KG1 (cell line): ENCODE measurements around the gene CYB5D1.
"Not testable (repeated sequence)": the region's sequence is repeated elsewhere in the genome, so short reads cannot be mapped to it uniquely, and the experiment has no call there.

Source experiments
- DNase-seq: peaks from one replicate; lab custom pipeline; 2025; lab: John Stamatoyannopoulos, UW

The CYB5D1 gene

DNA sequence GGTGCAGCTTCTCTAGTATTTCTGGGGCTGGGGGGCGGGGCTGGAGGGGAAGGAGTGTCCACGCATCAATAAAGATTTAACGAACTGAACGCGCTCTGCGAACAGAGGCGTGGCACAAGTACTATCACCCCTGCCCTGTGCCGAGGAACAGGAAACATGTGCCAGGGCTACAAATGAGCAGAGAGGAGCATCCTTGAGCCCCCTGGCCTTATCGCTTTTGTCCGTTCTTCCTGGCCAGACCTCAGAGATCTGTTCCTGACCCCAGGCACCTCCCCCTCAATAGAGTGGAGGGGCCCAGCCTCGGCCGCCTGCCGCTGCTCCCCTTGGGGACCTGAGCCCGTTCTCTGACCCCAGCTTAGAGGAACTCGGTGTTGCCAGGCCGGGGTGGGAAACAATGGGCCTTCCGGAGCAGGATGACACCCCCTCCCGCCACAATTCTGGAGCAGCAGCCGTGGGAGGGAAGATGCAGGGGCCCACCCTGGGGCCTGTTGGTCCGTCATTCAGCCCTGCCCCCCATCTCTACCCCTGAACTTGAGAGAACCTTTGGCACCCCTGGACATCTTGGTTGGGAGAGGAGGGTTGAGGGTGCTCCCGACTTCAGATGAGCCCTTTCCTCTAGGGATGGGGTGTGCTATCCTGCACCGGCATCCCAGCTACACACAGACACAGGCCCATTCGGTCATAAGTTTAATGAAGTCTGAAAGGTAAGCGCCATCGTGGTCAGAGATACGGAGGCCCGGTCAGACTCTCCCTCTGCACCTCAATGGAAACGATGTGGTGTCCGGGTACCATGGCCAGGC is 1.6 kb upstream of the CYB5D1 start:
- DNase-seq = peak; percentile 28

DNA sequence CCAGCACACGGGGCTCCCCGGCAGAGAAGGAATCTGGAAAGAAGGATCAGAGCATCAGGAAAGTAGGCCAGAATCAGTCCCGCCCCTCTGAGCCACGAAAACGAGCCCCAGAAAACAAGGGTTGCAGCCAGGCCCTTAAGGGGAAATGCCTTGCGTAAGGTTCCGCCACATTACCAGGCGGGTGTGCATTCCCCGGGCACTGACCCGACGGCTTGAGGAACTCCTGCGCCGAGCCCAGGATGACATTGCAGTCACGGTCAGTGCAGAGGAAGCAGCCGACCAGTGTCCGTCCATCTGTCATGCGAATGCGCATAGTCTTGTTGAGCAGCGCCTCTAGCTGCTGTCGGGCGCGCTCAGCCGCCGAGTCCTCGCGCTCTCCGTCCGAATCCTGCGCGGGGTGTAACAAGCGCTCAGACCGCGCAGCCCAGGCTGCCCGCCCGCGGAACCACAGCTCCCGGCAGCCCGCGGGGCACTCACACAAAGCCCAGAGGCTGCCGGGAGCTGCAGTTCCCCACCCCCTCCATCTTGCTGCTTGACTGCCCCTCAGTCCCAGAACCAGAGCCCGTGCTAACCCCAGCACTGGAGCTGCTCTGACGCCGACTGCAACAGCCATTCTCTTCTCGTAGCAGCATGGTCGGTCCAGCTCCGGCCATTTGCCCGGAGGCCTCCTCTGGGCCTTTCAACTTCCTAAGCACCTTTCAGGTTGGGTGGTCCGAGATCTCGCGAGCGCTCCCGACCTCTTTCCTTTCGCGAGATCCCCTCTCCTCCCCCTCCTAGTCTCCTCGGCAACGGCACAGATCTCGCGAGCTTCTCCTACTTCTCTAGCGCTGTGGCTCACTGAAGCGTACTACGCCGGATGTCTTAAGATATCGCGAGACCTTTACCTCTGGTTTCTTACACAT is 741 bp upstream of the CYB5D1 start, which contains the start of gene NAA38:
TSS of gene NAA38 (minus strand) at position 749 of the 902 bp plus-strand sequence. CDS start at position 653, 96 bp downstream.
- DNase-seq = peak; percentile 81

DNA sequence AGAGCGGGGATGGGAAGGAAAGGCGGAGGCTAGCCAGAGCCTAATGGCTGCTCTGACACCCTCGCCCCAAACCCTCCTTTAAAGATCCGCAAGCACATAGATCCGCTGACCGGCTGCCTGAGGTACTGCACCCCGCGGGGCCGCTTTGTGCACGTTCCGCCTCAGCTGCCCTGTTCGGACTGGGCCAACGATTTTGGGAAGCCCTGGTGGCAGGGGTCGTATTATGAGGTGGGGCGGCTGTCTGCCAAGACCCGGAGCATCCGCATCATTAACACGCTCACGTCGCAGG is 663 bp downstream of the CYB5D1 start:
- DNase-seq = no peak

DNA sequence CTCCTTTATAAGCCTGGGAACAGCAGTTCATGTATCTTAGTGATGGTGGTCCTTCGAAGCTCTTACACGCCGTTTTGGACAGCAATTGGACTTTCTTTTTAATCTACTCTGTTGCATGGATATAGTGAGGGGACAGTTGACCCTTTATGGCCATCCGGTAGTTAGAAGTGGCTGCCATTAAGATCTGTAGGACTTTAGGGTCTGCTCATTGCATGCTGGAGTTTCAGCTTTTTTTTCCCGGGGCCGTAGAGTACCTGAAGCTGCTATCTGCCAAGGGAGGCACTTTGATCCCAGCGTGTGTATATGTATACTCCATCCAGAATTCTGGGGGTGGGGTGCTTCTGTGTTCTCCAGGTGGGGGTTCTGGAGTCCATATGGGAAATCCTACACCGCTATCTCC is 1.2 kb downstream of the CYB5D1 start:
- no peak for DNase-seq

DNA sequence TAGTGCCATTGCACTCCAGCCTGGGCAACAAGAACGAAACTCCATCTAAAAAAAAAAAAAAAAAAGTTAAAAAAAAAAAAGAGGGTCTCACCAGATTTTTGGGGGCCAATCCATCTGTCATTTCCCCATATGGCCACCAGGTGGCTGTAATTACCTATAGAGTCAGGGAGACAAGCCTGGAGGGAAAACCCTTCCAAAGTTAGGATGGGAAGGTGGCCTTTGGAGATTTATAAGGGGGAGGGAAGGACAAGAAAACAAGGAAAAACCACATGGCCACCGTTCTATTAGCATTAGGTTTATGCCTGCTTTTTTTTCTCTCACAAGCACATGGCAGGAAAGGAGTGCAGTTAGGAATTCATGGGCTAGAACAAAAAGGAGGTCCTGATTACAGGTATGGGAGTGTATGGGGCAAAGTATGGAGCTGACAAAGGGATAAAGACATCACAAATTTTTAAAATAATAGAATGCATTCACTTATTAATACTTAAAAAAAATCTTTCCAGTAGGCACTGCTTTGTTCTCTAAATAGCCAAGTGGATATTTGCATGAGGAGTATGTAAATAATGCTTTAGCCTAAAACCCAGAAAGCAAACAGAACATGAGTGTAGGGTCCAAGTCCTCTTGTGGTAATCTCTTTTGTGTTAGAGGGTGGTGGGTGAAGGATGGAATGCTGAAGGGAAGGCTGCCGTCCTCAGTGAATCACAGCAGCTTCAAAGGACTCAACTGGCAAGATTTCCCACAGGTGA is 5.1 kb downstream of the CYB5D1 start:
- no peak for DNase-seq

DNA sequence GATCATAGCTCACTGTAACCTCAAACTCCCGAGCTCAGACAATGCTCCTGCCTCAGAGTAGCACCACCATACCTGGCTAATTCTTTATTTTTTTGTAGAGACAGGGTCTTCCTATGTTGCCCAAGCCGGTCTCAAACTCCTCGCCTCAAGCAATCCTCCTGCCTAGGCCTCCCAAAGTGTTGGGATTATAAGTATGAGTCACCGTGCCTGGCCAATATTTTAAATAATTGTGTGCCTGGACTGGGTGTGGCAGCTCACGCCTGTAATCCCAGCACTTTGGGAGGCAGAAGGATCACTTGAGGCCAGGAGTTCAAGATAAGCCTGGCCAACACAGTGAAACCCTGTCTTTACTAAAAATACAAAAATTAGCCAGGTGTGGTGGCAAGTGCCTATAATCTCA is 6.6 kb downstream of the CYB5D1 start:
- not testable (repeated sequence) for DNase-seq

DNA sequence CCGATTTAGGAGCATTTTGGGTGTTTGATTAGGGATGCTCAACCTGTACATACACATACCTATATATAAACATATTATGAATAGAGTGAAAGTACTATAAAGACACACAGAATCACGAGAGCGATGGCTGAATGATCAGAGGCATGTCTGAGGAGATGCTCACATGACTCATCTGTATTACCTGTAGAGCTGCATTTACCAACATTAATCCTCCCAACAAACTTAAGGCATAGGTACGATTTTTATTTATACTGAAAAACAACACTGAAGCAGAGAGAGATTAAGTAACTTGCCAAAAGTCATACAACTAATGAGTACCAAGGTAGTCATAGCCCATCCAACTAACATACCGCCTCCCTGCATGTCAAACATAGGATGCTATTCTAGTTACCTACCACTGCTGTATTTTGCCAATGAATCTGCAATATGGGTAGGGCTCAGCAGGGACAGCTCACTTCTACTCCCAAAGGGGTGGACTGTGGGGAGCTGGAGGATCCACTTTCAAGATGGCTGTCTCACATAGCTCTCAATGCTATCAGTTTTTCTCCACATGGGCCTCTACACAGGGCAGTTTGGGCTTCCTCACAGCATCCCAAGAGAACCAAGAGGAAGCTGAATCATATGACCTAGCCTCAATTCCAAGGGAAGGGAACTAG is 7.3 kb downstream of the CYB5D1 start:
- DNase-seq = no peak

DNA sequence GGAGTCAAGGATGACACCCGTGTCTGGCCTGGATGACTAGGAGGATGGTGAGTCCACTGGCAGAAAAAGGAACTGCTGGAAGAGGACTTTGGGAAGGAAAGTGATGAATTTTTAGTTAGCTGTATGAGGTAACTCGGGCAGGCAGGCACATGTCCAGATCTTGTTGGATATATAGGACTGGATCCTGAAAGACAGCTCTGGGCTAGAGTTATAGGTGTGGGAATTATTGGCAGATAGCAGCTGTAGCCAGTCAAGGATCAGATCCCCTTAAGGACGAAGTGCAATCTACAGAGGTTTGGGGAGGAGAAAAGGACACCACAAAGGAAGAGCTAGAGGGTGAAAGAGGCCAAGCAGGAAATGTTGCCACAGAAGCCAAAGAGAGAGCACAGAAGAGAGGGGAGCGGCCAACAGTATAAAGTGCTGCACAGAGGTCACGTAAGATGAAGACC is 10.1 kb downstream of the CYB5D1 start:
- peak; percentile 9 for DNase-seq

DNA sequence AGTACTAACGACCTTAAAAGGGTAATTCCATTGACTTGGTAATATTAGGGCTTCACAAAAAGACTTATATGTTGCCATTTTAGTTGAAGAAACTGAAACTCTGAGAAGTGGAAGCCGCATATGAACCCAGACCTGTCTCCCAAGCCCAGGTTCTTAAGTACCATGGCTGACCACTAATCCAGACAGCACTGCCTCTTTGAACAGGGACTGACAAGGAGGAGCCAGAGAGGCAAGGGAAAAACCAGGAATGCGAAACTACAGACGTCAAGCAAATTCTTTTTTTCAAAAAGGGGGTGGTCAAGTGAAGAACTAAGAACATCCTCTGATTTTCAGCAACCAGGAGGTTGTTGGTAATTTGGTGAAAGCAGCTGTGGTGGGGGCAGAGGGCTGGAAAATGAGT is 15.2 kb downstream of the CYB5D1 start:
- DNase-seq = no peak

DNA sequence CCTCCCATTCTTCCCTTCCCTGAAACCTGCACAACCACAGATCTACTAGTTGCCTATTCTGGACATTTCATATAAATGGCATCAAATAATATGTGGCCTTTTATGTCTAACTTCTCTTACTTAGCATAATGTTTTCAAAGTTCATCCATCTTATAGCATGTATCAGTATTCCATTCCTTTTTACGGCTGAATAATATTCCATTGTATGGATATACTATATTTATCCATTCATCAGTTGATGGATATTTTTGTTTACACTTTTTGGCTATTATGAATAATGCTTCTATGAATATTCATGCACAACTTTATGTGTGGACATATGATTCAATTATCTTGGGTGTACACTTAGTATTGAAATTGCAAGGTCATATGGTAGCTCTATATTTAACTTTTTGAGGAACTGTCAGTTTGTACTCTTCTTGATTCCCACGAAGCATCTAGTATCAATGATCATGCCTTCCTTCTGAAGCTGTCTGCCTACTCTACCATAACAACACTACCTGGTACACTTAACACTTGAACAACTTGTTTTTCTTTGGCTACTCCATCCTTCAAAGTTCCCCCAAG is 18.1 kb downstream of the CYB5D1 start:
- DNase-seq = no peak

DNA sequence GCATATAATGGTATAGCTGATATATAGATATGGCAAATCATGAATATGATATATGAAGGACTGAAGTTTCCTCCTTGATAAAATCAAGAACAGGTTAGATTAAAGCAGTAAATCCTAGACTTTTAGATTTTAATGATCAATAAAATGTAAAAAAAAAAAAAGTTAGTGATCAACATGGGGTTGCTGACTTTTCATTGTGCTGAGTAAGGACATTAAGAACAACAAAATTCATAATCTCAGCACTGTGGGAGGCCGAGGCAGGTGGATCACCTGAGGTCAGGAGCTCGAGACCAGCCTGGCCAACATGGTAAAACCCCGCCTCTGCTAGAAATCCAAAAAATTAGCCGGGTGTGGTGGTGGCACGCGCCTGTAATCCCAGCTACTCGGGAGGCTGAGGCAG is 20.4 kb downstream of the CYB5D1 start:
- no peak for DNase-seq

DNA sequence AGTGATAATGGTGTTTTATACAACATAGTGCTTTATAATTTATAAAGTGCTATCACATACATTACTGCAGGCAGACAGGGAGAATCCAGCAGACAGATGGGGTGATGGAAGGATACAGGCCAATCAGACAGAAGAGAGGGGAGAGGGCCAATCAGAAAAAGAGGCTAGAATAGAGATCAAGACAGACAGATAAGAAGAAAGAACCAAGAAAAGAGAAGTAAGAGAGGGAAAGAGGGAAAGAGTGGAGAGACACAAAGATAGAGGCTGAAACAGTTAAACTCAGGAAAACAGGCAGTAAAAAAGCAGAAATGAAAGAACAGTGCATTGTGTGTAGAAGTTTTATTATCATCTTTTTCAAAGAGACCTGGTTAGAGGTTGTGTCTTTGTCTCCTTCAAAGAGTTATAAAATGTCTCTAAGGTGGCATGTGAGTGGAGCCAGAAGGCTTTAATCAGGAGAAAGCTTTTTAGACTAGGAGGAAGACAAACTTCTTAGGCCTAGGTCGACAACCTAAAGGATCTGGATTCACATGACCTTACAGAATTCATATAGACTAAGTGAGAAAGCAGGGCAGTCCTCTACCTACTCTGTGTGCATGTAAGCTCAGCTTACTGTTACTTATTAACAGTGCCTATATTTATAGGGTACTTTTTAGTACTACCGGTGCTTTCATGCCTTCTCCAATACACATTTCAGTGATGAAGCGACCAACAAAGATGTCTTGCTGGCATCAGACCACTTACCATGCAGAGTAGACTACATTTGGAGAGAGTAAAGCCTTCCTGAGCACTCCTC is 22.5 kb downstream of the CYB5D1 start:
- no peak for DNase-seq

DNA sequence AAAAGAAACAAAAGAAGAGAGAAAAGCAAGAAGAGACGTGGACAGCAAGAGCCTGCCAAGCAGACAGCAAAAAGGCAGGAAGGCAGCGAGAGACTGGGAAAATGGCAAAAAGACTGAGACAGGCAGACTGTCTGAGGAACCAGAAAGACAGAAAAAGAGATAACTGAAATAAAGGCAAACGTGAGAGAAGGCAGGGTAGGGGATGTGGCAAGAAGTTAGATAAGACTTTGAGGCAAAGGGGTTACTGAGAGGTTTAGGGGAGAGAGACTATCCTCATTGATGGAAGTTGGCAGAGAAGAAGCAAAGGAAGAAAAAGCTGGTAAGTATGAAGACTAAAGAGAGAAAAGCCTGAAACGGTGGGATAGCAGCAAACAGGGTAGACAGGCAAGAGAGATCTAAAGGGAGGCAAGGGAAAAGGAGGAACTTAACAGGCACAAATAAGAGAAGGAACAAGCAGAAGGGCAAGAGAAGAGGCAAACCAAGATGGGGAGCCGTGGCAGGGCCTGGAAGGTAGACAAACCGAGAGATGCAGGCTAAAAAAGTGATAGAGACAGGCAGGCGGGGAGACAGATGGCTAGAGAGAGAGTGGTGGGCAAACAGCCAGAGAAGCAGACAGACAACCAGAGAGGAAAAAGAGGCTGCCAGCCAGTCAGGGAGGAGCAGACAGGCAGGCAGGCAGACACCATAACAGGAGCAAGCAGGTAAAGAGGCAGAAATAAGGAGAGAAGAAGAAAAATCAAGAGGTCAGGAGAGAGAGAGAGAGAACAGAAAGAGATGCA is 23.7 kb downstream of the CYB5D1 start:
- DNase-seq = no peak

DNA sequence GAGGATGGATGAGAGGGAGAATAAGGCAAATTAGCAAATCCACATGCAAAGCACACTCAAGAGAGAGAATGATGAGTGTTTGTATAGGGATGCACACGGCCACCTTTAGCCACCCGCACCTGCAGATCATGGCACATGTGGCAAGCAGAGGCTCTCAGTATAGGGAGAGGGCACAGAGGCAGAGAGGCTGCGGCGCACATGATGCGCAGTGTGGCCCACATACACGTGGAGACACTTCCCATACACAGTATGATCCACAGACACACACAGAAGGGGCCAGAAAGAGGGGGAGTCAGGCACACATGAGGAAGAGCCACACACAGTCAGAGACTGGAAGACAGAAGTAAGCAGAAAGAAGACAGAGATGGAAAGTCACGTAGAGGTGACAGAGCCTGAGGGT is 24.3 kb downstream of the CYB5D1 start:
- DNase-seq = no peak

DNA sequence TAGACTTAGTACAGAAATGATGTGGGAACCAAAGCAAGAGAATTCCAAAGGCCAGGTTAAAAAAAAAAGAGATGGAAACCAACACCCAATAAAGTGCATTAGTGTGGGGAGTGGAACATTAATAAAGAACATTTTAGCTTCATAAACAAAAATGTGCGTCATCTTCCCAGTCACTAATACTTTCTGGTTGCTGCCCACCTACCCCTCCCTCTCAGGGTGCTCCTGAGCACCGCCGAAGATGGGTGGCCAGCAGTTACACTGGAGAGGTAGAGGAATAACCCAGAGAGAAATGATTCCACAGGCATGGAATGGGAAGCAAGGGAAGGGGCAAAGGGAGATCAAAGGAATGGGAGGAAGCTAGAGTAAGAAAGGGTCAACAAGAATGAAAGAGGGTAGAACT is 24.8 kb downstream of the CYB5D1 start:
- DNase-seq = no peak

DNA sequence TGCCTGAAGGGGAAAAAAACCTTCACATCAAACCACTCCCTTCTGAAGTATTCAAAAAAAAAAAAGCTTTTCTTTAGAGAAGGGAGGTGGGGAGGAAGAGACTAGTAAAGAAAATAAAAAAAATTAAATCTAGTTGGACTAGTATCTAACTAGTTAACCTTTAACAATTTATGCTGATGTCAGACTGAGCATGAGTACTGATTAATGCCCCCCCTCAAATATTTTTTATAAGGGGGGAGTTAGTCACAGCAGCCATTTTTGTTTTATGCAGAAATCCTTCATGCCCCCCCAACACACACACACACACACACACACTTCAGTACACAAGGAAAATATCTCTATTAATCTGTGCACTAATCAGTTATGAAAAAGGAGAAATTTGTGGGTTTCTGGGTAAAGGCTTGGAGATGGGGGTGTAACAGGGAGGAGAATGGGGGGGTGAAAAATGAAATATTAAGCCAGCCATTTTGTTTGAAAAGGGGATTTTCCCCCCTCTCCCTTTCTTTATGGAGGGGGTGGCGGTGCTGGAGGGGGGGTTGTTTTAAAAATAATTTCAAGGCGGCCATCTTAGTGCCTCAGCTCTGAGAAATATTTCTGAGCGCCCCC is 26.1 kb downstream of the CYB5D1 start:
- DNase-seq = no peak

DNA sequence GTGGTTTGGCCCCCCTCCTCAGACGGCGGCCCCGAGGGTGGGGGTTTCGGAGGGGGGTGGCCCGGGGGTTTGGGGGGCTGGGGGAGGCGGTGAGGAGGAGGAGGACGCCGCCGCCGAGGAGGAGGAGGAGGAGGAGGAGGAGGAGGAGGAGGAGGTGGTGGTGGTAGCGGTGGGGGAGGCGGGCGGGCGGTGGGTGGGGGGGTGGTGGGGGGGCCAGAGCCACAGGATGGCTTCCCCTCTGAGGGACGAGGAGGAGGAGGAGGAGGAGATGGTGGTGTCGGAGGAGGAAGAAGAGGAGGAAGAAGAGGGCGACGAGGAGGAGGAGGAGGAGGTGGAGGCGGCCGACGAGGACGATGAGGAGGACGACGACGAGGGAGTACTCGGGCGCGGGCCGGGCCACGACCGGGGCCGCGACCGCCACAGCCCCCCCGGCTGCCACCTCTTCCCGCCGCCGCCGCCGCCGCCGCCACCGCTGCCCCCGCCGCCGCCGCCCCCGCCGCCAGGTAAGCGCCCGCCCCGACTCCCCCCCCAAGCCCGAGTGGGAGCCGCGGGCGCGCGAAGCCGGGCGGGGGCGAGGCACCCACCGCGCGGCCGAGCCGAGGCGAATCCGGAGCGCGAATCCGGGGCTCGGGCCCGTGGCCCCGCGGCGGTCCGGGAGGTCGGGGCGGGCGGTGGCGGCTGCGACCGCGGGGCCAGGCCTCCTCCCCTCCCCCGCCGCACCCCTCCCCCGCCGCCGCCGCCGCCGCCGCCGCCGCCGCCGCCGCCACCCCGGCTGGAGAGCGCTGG is 27.0 kb downstream of the CYB5D1 start:
- no peak for DNase-seq

DNA sequence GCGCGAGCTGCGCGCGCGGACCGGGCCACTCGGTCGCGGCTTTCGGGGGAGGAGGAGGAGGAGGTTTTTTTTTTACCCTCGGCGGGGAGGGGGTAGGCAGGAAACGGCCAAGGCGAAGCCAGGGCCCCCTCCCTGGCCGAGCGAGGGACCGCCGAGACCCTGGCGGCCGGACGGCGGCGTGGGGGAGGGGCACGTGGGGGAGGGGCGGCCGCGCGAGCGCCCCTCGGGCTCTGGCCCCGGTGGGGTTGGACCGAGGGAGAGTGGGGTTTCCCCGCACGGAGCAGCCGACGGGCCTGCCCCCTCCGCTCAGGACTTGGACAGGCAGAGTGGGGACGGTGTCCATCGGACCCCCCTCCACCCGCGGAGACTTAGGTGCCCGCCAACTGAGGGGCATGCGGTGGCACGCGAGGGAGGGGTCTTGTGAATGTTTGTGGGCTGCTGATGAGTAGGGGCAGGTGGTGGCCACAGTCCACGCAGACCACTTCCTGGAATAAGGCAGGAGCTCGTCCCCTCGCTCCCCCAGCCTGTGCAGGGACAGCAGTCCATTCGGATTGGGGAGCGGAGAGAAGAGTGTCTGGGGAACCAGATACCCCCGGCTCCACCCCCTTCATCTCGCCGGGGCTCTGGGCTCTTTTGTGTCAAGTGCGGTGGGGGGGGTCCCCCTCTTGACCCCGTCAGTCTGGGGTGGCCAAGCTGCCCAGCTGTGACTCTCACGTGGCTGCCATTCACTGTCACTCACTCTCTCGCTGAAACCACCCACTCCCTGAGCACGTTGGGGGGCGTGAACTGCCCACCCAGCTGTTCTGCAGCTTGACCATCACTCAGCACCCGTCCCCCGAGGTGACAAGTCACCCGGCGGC is 27.8 kb downstream of the CYB5D1 start:
- DNase-seq = no peak
